T-helper 22 cell (primary cell): ENCODE data around the gene ADK.
"Not testable (repeated sequence)": the region's sequence is repeated elsewhere in the genome, so short reads cannot be mapped to it uniquely, and the experiment has no call there.

Source experiments
- DNase-seq: peaks from one replicate; pipeline ENCODE4 v3.0.0-alpha.2; 2020; ENCODE audit warnings: low read depth

ADK gene

DNA sequence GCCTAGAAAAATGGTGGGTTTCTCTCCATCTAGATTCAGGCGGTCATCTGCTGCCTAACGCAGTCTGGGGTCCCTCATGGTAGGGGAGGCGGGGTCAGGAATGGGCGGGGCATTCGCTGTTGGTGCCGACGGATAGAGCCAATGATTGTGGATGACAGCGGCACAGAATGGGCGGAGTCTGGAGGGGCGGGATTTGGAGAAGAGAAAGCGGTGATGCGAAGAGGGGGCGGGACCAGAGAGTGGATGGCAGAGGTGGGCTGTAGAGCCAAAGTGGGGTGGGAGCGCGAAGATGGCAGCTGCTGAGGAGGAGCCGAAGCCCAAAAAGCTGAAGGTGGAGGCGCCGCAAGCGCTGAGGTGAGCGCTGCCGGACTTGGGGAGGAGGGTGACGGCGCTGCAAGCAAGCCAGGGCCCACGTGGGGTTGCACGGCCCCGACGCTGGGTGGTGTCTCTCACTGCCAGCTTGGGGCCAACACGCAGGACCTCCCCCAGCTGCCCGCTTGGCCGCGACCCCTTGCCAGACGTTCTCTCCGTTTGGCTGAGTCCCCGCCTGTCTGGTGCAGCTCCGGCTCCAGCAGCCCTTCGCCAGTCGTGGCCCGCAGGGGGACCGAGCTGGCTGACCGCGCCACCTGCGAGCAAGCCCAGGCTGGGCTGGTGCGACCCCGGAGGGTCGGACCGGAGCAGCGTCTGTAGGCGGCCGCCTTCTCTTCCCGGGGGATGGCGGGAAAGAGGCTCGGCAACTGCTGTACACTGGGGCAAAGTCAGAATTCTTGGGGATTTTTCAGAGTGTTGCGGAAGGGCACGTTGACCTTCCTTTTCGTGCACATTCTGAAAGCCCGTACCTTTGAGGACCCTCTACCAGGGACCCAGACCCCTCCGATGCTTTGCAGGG, at the start of gene ADK:
Gene ADK, plus strand, starts transcription at position 232 of the 889 bp plus-strand sequence. Its CDS starts 58 bp downstream, at position 290.
- peak; percentile 99 for DNase-seq

DNA sequence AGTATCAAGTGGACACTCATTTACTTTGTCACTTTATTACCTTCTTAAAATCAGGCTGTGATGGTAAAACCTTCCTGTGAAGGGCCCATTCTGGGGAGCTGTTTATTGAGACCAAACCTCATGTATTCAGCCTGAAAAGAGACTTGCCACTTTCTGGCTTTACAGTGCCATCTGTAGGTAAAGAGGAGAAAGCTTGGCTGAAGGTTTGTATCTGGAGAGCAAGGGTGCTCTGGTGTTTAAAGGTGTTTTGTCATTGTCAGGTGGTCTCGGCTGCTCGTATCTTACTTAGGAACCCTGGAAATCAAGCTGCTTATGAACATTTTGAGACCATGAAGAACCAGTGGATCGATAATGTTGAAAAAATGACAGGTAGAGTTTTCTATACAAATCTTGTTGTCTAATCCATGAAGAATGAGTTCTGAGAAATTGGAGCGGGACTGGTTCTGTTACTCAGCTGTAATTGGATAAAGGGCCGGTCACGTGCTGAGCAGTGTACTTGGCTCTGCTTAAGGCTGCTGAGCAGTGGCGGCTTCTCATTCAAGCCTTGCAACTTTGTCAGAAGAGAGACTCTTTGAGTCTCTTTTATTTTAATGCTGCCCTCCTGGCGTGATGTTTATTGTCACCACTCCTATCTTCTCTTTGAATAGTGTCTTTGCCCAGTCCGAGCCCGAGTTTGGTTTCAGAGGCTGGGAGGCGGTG, 47.3 kb upstream of the ADK start:
- DNase-seq, result no peak

GRCh38 chr10:74104480-74104879, 46.5 kb upstream of the ADK start:
- DNase-seq, result no peak

- DNase-seq, result no peak
Measured at GRCh38 chr10:74104996-74105395, 46.0 kb upstream of the ADK start.

DNA sequence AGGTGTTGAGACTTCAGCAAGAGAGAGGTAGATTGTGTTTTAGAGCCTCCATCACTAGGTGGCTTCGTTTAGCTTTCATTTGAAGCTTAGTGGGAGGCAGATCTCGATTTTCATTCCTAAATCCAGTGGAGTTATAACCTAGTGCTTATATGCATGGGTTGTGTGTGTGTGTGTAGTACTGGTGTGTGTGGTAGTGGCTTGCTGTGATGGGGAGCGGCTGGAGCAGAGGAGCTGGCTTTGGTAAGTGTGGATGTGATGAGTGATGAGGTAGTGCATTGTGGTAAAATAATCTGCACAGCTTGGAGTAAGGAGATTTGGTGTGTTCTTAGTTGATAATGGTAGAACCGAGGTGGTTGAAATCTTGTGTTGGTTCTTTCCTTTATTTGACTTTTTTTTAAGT, 43.6 kb upstream of the ADK start:
- no peak for DNase-seq

GRCh38 chr10:74109452-74109851, 41.6 kb upstream of the ADK start:
- DNase-seq, result no peak

- no peak for DNase-seq
Measured at GRCh38 chr10:74110120-74110519, 40.9 kb upstream of the ADK start.

GRCh38 chr10:74111799-74112198, 39.2 kb upstream of the ADK start:
- DNase-seq, result no peak

GRCh38 chr10:74113546-74113945, 37.5 kb upstream of the ADK start:
- no peak for DNase-seq

DNA sequence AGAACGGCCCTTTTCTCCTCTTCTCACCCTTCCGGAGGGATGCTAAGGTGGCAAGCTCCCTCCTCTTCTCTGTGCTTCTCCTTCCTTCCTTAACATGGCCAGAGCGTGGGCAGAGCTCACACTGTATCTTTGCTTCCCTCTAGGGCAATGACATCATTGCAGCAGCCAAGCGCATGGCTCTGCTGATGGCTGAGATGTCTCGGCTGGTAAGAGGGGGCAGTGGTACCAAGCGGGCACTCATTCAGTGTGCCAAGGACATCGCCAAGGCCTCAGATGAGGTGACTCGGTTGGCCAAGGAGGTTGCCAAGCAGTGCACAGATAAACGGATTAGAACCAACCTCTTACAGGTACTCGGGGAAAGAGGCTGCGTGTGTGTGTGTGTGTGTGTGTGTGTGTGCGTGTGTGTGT, 37.0 kb upstream of the ADK start:
- DNase-seq, result no peak

DNA sequence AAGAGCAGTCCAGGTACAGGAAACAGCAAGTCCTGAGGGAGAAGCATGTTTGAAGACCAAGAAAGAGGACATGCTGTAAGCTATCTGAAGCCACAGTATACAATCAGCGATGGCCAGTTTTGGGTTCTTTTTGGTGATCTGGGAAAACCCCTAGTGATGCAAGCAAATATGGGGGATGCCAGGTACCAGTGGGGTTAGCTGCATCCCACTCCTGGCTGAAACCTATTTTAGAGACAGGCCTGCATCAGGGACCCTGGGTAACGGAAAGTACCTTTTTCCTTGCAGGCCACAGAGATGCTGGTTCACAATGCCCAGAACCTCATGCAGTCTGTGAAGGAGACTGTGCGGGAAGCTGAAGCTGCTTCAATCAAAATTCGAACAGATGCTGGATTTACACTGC, 33.3 kb upstream of the ADK start:
- DNase-seq, result no peak

GRCh38 chr10:74118804-74119203, 32.2 kb upstream of the ADK start:
- no peak for DNase-seq

GRCh38 chr10:74120911-74121310, 30.1 kb upstream of the ADK start:
- DNase-seq, result no peak

GRCh38 chr10:74121368-74121767, 29.7 kb upstream of the ADK start:
- no peak for DNase-seq

DNA sequence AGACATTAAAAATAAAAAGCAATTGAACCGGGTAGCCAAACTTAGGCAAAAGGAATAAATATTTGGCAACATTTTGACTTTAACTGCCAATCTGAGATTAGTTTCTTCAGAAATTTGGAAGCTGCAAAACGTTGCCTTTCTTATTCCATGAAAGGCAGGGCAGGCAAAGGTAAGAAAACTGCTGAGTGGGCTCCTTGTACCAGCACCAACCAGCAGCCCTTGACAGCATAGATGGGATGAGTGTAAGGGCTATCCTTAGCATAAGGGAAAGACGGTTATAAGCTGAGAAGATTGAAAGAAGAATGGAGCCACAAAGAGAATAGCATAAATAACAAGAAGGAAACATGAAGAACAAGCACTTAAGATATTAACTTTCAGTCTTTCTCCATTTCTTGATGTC, 29.0 kb upstream of the ADK start:
- no peak for DNase-seq

DNA sequence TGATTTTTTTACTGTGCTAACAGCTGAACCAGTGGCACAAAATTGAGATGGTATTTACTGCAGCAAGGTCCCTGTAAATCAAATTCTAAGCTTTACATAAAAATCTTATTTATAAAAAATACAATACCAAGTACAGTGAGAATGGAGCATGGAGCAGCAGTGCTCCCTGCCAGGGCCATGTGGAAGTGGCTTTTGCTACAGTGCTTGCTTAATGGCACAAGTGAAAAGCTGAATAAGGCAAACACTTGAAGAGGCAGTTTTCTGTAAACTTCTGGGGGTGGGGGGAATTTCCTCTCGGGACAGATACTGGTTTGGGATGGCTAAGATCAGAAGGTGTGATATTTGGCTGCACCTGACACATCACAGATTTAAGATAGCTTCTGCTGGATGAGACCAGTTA, 27.9 kb upstream of the ADK start:
- DNase-seq, result no peak

DNA sequence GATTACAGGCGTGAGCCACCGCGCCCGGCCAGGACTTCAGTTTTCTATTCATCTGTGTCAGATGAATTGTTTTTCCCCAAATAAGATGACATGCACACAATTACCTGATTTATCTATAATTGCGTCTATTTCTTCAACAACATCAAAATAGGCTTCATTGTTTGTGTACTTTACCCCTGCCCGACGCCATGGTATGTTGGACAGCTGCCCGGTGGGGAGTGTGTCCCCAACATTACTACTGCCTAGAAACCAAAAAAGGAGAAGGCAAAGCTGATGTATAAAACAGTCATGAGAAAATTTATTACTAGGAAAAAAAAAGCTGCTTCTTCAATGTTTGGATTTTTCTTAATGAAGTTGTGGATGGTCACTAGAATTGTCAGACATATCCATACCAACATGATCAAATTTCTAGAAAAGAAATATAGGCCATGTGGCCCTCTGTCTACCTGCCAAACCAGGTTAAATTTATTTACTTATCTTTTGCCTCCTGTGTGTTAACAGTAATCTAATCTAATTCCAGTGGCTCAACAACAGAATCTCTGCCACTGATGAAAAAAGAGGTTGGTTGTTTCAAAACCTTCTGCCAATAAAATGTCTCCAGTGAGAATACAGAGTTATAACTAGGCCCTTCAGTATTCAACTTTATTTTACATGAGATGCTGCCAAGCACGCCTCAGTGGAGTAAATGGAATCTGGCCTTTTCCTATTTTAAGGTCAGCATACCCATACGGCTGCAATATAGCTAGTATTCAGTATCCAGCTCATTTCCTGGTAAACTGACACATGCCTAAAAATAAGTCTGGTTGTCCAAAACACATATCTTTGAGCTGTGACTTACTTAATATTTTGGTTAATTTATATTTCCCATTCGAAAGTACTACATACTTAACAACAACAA, 16.8 kb upstream of the ADK start:
- no peak for DNase-seq

GRCh38 chr10:74135452-74135851, 15.6 kb upstream of the ADK start:
- no peak for DNase-seq

DNA sequence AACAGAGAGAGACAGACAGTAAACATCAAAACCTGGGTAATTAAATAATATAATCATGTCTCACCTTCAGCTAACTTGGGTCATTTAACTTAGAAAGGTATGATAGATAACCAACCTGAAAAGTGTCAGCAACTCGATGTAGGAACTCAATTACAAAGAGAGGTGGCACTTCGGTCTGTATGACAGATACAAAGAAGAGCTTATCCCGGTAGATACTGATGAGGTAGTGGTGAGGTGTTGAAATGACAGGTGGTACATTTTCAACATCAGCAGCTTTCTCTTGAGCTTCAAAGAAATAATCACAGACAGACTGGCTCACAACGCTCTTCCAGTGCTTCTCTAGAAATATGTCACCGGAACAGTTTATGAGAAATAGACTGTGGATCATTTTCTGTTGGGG, 13.0 kb upstream of the ADK start:
- no peak for DNase-seq

- not testable (repeated sequence) for DNase-seq
Measured at GRCh38 chr10:74138596-74138995, 12.4 kb upstream of the ADK start.

DNA sequence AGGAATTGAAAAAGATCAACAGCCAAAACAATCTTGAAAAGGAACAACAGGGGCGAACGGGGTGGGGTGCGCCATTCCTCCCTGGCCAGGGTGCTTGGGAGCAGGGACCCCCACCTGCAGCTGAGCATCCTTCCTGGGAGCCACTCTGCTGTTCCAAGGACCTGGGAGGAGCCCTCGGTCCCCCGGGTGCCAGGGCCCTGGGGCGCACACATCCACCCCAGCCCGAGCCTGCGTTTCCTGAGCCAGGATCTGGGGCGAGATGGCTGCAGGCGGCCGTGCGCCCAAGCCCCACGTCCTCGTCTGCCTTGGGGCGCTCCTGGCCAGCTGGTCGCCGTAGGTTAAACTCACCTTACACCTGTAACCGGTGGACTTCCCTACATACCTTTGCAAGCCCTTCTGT, 11.0 kb upstream of the ADK start:
- DNase-seq, result no peak

DNA sequence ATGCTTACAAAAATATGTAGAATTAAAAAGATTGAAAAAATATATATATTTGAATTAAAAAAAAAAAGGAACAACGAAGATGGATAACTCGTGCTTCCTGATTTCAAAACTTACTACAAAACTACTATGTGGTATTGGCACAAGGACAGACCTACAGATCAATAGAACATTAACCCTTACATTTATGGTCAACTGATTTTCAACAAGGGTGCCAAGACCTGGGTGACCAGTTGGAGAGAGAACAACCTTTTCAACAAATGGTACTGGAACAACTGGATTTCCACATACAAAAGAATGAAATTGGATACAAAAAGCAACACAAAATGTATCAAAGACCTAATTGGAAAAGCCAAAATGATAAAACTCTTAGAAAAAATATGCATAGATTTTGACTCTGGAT, 10.5 kb upstream of the ADK start:
- DNase-seq, result no peak
